Measurements from ENCODE around the gene ZFHX3.

The ZFHX3 gene

GRCh38 chr16:73025151-73025855 is 22.6 kb downstream of the ZFHX3 start:
- Histone ChIP-seq H3K9ac (no peak overlapping the region), H3K27ac (no peak overlapping the region), H3K27me3 (peaks cover 2% of the 10 kb centered on the region; the same call in 1 of the 2 replicates), H4K20me1 (no peaks in the 10 kb centered on the region), H3K9me3 (no peaks in the 10 kb centered on the region), H3K4me2 (no peak overlapping the region), H3K4me3 (no peak overlapping the region), H3K4me1 (no peaks in the 10 kb centered on the region), H3K36me3 (no peaks in the 10 kb centered on the region)
- TF ChIP-seq Cebpa-rat (IDR thresholded peaks at IDR 0.05), result no peak

- Histone ChIP-seq H4K20me1 (no peaks in the 10 kb centered on the region), H3K9me3 (no peaks in the 10 kb centered on the region), H3K4me2 (no peak overlapping the region), H3K4me3 (no peak overlapping the region), H3K9ac (no peak overlapping the region), H3K36me3 (no peaks in the 10 kb centered on the region), H3K27ac (no peak overlapping the region), H3K27me3 (no peaks in the 10 kb centered on the region), H3K4me1 (no peaks in the 10 kb centered on the region)
- TF ChIP-seq Cebpa-rat (IDR thresholded peaks at IDR 0.05), result no peak
Measured at GRCh38 chr16:73024571-73025105, 23.3 kb downstream of the ZFHX3 start.

- Histone ChIP-seq H3K9ac (no peak overlapping the region), H3K4me3 (no peak overlapping the region), H3K27ac (no peak overlapping the region), H3K4me1 (no peaks in the 10 kb centered on the region), H4K20me1 (no peaks in the 10 kb centered on the region), H3K27me3 (no peaks in the 10 kb centered on the region), H3K4me2 (no peak overlapping the region), H3K36me3 (no peaks in the 10 kb centered on the region), H3K9me3 (no peaks in the 10 kb centered on the region)
- TF ChIP-seq Cebpa-rat (IDR thresholded peaks at IDR 0.05), result no peak
Measured at GRCh38 chr16:73023752-73024570, 24.0 kb downstream of the ZFHX3 start.

- Histone ChIP-seq H3K27ac (no peak overlapping the region), H4K20me1 (no peaks in the 10 kb centered on the region), H3K4me1 (no peaks in the 10 kb centered on the region), H3K36me3 (no peaks in the 10 kb centered on the region), H3K4me2 (no peak overlapping the region), H3K27me3 (no peaks in the 10 kb centered on the region), H3K9ac (no peak overlapping the region), H3K4me3 (no peak overlapping the region), H3K9me3 (no peaks in the 10 kb centered on the region)
- TF ChIP-seq Cebpa-rat (IDR thresholded peaks at IDR 0.05), result no peak
Measured at GRCh38 chr16:73023320-73023719, 24.6 kb downstream of the ZFHX3 start.

GRCh38 chr16:73022534-73022933 is 25.4 kb downstream of the ZFHX3 start:
- H3K9me3 ChIP-seq, result no peaks in the 10 kb centered on the region
- no peak for TF ChIP-seq Cebpa-rat (IDR thresholded peaks at IDR 0.05)
- H3K4me3 ChIP-seq, result no peak overlapping the region
- no peaks in the 10 kb centered on the region for H4K20me1 ChIP-seq
- H3K27me3 ChIP-seq, result no peaks in the 10 kb centered on the region
- H3K27ac ChIP-seq, result no peak overlapping the region
- no peaks in the 10 kb centered on the region for H3K4me1 ChIP-seq
- H3K9ac ChIP-seq, result no peak overlapping the region
- no peaks in the 10 kb centered on the region for H3K36me3 ChIP-seq
- no peak overlapping the region for H3K4me2 ChIP-seq

GRCh38 chr16:73021866-73022495 is 25.9 kb downstream of the ZFHX3 start:
- Histone ChIP-seq H3K27ac (no peak overlapping the region), H3K36me3 (no peaks in the 10 kb centered on the region), H4K20me1 (no peaks in the 10 kb centered on the region), H3K9me3 (no peaks in the 10 kb centered on the region), H3K4me1 (peaks cover under 1% of the 10 kb centered on the region; the same call in 1 of the 2 replicates), H3K4me2 (no peak overlapping the region), H3K4me3 (no peak overlapping the region), H3K9ac (no peak overlapping the region), H3K27me3 (no peaks in the 10 kb centered on the region)
- no peak for TF ChIP-seq Cebpa-rat (IDR thresholded peaks at IDR 0.05)

GRCh38 chr16:73020409-73020884 is 27.5 kb downstream of the ZFHX3 start:
- no peaks in the 10 kb centered on the region for H3K27me3 ChIP-seq
- no peaks in the 10 kb centered on the region for H3K9me3 ChIP-seq
- H3K4me3 ChIP-seq, result no peak overlapping the region
- H3K4me1 ChIP-seq, result peaks cover 13% of the 10 kb centered on the region
- no peaks in the 10 kb centered on the region for H4K20me1 ChIP-seq
- H3K9ac ChIP-seq, result no peak overlapping the region
- no peak overlapping the region for H3K4me2 ChIP-seq
- H3K27ac ChIP-seq, result no peak overlapping the region
- H3K36me3 ChIP-seq, result no peaks in the 10 kb centered on the region
- no peak for TF ChIP-seq Cebpa-rat (IDR thresholded peaks at IDR 0.05)

GRCh38 chr16:73019457-73020362 is 28.2 kb downstream of the ZFHX3 start:
- peaks cover 3% of the 10 kb centered on the region; the same call in 1 of the 2 replicates for H3K9me3 ChIP-seq
- TF ChIP-seq Cebpa-rat (IDR thresholded peaks at IDR 0.05), result no peak
- peaks cover 13% of the 10 kb centered on the region for H3K4me1 ChIP-seq
- no peak overlapping the region for H3K27ac ChIP-seq
- H3K36me3 ChIP-seq, result no peaks in the 10 kb centered on the region
- no peak overlapping the region for H3K4me2 ChIP-seq
- no peaks in the 10 kb centered on the region for H4K20me1 ChIP-seq
- no peaks in the 10 kb centered on the region for H3K27me3 ChIP-seq
- no peak overlapping the region for H3K4me3 ChIP-seq
- H3K9ac ChIP-seq, result no peak overlapping the region

All from BLaER1 (cell line).